CD14-positive monocyte (primary cell): Measurements from ENCODE around the gene RPL37. TPM values are rescaled to one million over a fixed set of nuclear protein-coding genes. Genes with fewer than 3 reads are reported as not detected.

ENCODE experiments used
- DNase-seq, 3 donors: peaks; one replicate each; pipeline ENCODE4 v3.0.0-alpha.2; 2011 to 2022
- H2AFZ ChIP-seq: 2 replicates; pipeline ENCODE4 v1.6.0; 2012; ENCODE audit warnings: mild to moderate bottlenecking, low read depth, low read length, inconsistent platforms; ENCODE audit not compliant: insufficient read depth, poor library complexity, severe bottlenecking
- H3K27ac ChIP-seq, 2 donors: 1 replicate in 1 of 2; 2 replicates in 1 of 2; pipeline ENCODE4 v1.5.1; 2012 to 2013; ENCODE audit warnings: low read length in 2 of 2, control low read depth in 1 of 2, inconsistent platforms in 1 of 2, low read depth in 1 of 2, mild to moderate bottlenecking in 1 of 2
- H3K27me3 ChIP-seq, 2 donors: one replicate each; pipeline versions ENCODE4 v1.6.0 to v1.6.1; 2011 to 2013; ENCODE audit warnings: low read length in 2 of 2; ENCODE audit not compliant: control insufficient read depth in 2 of 2, insufficient read depth in 2 of 2
- H3K36me3 ChIP-seq, 2 donors: replicated peaks in 1 of 2; 1 replicate in 1 of 2; 2 replicates in 1 of 2; pipeline versions ENCODE4 v1.5.1 to v1.6.1; 2012 to 2013; ENCODE audit warnings: low read length in 2 of 2, control low read depth in 1 of 2, inconsistent platforms in 1 of 2, mild to moderate bottlenecking in 1 of 2; ENCODE audit not compliant: insufficient read depth in 2 of 2, control insufficient read depth in 1 of 2
- H3K4me1 ChIP-seq, 2 donors: 1 replicate in 1 of 2; 2 replicates in 1 of 2; pipeline versions ENCODE4 v1.5.1 to v1.6.1; 2012 to 2013; ENCODE audit warnings: low read length in 2 of 2, control low read depth in 1 of 2, inconsistent platforms in 1 of 2, mild to moderate bottlenecking in 1 of 2, moderate library complexity in 1 of 2; ENCODE audit not compliant: insufficient read depth in 2 of 2, control insufficient read depth in 1 of 2
- H3K4me2 ChIP-seq: replicated peaks from 2 replicates; pipeline ENCODE3; 2012; ENCODE audit warnings: low read length, moderate library complexity, mild to moderate bottlenecking; ENCODE audit not compliant: poor library complexity, severe bottlenecking; ENCODE audit errors: extremely low read depth
- H3K4me3 ChIP-seq, 3 experiments: fragments of 200-600 bp in 1 of 3; sonication (generic) in 1 of 3; replicated peaks in 1 of 3; 1 replicate in 2 of 3; 2 replicates in 1 of 3; pipeline ENCODE4 v1.5.1; 2011 to 2013; ENCODE audit warnings: low read length in 3 of 3, mild to moderate bottlenecking in 3 of 3, control low read depth in 2 of 3, low read depth in 2 of 3, inconsistent platforms in 1 of 3, moderate library complexity in 1 of 3
- H3K79me2 ChIP-seq: 2 replicates; pipeline ENCODE4 v1.6.0; 2012; ENCODE audit warnings: mild to moderate bottlenecking, control low read depth, inconsistent platforms, low read length, moderate library complexity; ENCODE audit not compliant: insufficient read depth
- H3K9ac ChIP-seq: 2 replicates; pipeline ENCODE4 v1.6.0; 2017; ENCODE audit warnings: low read length, mild to moderate bottlenecking; ENCODE audit not compliant: insufficient read depth, poor library complexity, severe bottlenecking
- H3K9me3 ChIP-seq, 2 donors: replicated peaks in 1 of 2; 1 replicate in 1 of 2; 2 replicates in 1 of 2; pipeline versions ENCODE4 v1.5.1 to v1.6.1; 2012 to 2013; ENCODE audit warnings: low read length in 2 of 2, control low read depth in 1 of 2; ENCODE audit not compliant: control insufficient read depth in 1 of 2, insufficient read depth in 1 of 2
- H4K20me1 ChIP-seq: 2 replicates; pipeline ENCODE4 v1.6.0; 2012; ENCODE audit warnings: mild to moderate bottlenecking, low read length, control low read depth, moderate library complexity; ENCODE audit not compliant: insufficient read depth
- H3K27ac Mint-ChIP-seq, 7 donors: one replicate each; pipeline ENCODE4 v1.8.0; 2020; ENCODE audit warnings: mild to moderate bottlenecking in 7 of 7, mixed read lengths in 7 of 7, moderate library complexity in 6 of 7, inconsistent platforms in 2 of 7
- H3K27me3 Mint-ChIP-seq, 3 donors: one replicate each; pipeline ENCODE4 v1.8.0; 2021 to 2022; ENCODE audit warnings: low read depth in 3 of 3, mild to moderate bottlenecking in 3 of 3, mixed read lengths in 3 of 3, moderate library complexity in 3 of 3, inconsistent platforms in 1 of 3
- H3K36me3 Mint-ChIP-seq, 2 donors: one replicate each; pipeline ENCODE4 v1.8.0; 2020; ENCODE audit warnings: mixed read lengths in 2 of 2, inconsistent platforms in 1 of 2, mild to moderate bottlenecking in 1 of 2
- H3K4me1 Mint-ChIP-seq: one replicate; pipeline ENCODE4 v1.8.0; 2020; ENCODE audit warnings: mild to moderate bottlenecking, mixed read lengths
- H3K4me3 Mint-ChIP-seq, 2 donors: one replicate each; pipeline ENCODE4 v1.8.0; 2020; ENCODE audit warnings: mild to moderate bottlenecking in 2 of 2, mixed read lengths in 2 of 2, moderate library complexity in 1 of 2
- H3K9me3 Mint-ChIP-seq, 7 donors: one replicate each; pipeline ENCODE4 v1.8.0; 2020 to 2022; ENCODE audit warnings: mixed read lengths in 7 of 7, mild to moderate bottlenecking in 6 of 7, moderate library complexity in 6 of 7, inconsistent platforms in 2 of 7
- WGBS: methylation state at CpG from one replicate; pipeline ENCODE4 v1.1.5; 2013; ENCODE audit warnings: missing lambda C conversion rate; ENCODE audit not compliant: insufficient coverage; 5-methylcytosine and 5-hydroxymethylcytosine counted together
- intact Hi-C, 2 donors: fragments of 100-400 bp; cut with micrococcal nuclease; formaldehyde crosslinking; loops; one replicate each; pipeline versions ENCODE4 v1.15.0 to v1.15.1; 2023
- polyA plus RNA-seq, 3 donors: library from polyadenylated mRNA; depleted of rRNA in 1 of 3; unstranded in 2 of 3; stranded (reverse) in 1 of 3; fragments of 300-500 nt in 2 of 3; fragments of >200 nt in 1 of 3; fragmentation: Illumina TruSeq in 2 of 3; gene quantifications; 1 replicate in 2 of 3; 2 replicates in 1 of 3; pipeline ENCODE4 v1.2.3, GENCODE V29; 2012 to 2021
- TF ChIP-seq, protein P1 (sequence below): fragments of 200-600 bp; IDR thresholded peaks from one replicate; pipeline ENCODE4 v1.8.0; 2022; ENCODE audit warnings: antibody characterized with exemption, mild to moderate bottlenecking

RPL37 gene
- polyA plus RNA-seq, 3 donors: 87.9 to 813 (median 738) TPM

DNA sequence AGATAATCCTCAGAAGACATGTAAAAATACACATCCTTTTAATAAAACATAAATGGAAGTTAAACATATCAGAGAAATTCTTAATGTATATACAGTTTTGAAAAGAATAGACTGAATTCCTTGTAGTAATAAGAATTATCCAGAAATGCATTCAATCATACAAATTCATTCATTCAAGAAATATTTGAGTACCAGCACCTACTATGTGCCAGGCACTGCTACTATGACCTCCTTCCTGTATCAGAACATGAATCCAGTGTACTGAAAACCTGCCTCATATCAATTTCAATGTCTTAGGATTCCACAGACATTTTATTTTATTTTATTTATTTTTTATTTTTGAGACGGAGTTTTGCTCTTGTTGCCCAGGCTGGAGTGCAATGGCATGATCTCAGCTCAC, 50.1 kb downstream of the RPL37 start:
- no peaks in the 10 kb centered on the region for H3K27me3 ChIP-seq
- H3K4me2 ChIP-seq: no peak overlapping the region
- peaks cover 0 to 15% of the 10 kb centered on the region in 2 donors for H3K36me3 ChIP-seq
- H3K27ac ChIP-seq: no peak overlapping the region
- no peak overlapping the region for H3K4me3 ChIP-seq
- H4K20me1 ChIP-seq: peaks cover 98% of the 10 kb centered on the region
- TF ChIP-seq, protein P1, sequence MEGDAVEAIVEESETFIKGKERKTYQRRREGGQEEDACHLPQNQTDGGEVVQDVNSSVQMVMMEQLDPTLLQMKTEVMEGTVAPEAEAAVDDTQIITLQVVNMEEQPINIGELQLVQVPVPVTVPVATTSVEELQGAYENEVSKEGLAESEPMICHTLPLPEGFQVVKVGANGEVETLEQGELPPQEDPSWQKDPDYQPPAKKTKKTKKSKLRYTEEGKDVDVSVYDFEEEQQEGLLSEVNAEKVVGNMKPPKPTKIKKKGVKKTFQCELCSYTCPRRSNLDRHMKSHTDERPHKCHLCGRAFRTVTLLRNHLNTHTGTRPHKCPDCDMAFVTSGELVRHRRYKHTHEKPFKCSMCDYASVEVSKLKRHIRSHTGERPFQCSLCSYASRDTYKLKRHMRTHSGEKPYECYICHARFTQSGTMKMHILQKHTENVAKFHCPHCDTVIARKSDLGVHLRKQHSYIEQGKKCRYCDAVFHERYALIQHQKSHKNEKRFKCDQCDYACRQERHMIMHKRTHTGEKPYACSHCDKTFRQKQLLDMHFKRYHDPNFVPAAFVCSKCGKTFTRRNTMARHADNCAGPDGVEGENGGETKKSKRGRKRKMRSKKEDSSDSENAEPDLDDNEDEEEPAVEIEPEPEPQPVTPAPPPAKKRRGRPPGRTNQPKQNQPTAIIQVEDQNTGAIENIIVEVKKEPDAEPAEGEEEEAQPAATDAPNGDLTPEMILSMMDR: no peak
- Mint-ChIP-seq H3K27me3 (peaks cover 0 to 3% (median 1%) of the 10 kb centered on the region in 3 donors), H3K4me3 (no peak overlapping the region), H3K36me3 (peaks cover 9 to 15% of the 10 kb centered on the region in 2 donors), H3K27ac (no peak overlapping the region), H3K9me3 (peaks cover 0 to 2% (median 0%) of the 10 kb centered on the region in 7 donors), H3K4me1 (peaks cover 35% of the 10 kb centered on the region)
- DNase-seq: no peak
- H2AFZ ChIP-seq: no peak overlapping the region
- H3K4me1 ChIP-seq: peaks cover 3 to 9% of the 10 kb centered on the region in 2 donors
- no peaks in the 10 kb centered on the region for H3K9me3 ChIP-seq
- intact Hi-C loops: no loop called here
- no CpG with 5 or more reads among the region's 1 CpG for whole genome bisulfite sequencing
- H3K9ac ChIP-seq: no peak overlapping the region
- peaks cover 99% of the 10 kb centered on the region for H3K79me2 ChIP-seq

DNA sequence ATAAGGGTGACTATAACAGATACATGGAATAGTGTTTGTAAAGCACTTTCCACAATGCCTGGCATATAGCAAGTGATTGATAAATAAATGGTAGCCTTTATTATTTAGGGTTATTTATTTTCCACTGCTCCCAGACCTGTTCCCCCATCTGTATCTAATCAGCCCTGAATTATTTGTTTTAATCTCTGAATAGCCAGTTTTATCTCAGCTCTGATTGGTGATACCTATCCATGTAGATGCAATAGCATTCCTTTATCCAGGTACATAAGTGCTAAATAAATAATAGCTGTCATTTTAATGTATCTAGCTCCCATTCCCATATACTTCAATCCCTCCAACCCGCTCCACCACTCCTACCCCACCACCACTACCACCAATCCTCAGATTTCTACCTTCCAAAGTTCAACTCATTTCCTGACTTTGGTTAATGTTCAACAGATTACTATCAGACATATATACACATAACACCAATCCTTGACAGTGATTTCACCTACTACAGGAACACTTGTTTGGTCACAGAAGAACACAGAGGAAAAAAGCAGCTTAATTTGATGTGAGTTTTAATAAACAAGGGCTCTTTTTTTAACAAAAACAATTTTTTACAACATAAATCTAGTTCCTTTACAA, 50.9 kb downstream of the RPL37 start:
- H3K4me2 ChIP-seq: no peak overlapping the region

More for the DNA sequence above, 50.9 kb downstream of the RPL37 start:
- peaks cover 99% of the 10 kb centered on the region for H3K79me2 ChIP-seq
- no peak overlapping the region for H3K27ac ChIP-seq
- Mint-ChIP-seq H3K27me3 (peaks cover 0 to 3% (median 1%) of the 10 kb centered on the region in 3 donors), H3K4me3 (no peak overlapping the region), H3K36me3 (peaks cover 9 to 15% of the 10 kb centered on the region in 2 donors), H3K27ac (peak overlapping the region in 1 of 7 donors; percentile 83), H3K4me1 (peaks cover 32% of the 10 kb centered on the region), H3K9me3 (peaks cover 0 to 2% (median 0%) of the 10 kb centered on the region in 7 donors)
- TF ChIP-seq, protein P1: no peak
- no peak overlapping the region for H3K4me3 ChIP-seq
- peaks cover 0 to 15% of the 10 kb centered on the region in 2 donors for H3K36me3 ChIP-seq
- H4K20me1 ChIP-seq: peaks cover 98% of the 10 kb centered on the region
- no peak overlapping the region for H3K9ac ChIP-seq
- no peaks in the 10 kb centered on the region for H3K27me3 ChIP-seq
- H2AFZ ChIP-seq: no peak overlapping the region
- H3K4me1 ChIP-seq: peaks cover 0 to 3% of the 10 kb centered on the region in 2 donors
- intact Hi-C loops: no loop called here
- H3K9me3 ChIP-seq: no peaks in the 10 kb centered on the region
- 89% methylated on average over 1 of the region's 1 CpG for WGBS
- no peak for DNase-seq
